Adrenal gland (tissue), 12 donors: ENCODE results near the gene PLOD3. TPM values are rescaled to one million over a fixed set of nuclear protein-coding genes. Genes with fewer than 3 reads are reported as not detected.

Source experiments
- DNase-seq, 7 donors: peaks; one replicate each; pipeline ENCODE4 v3.0.0-alpha.2; 2019 to 2020
- H3K27ac ChIP-seq, 5 donors: fragments of 200-600 bp; sonication (generic) in 4 of 5; 1 replicate in 3 of 5; 2 replicates in 2 of 5; pipeline versions ENCODE4 v1.5.1 to v1.8.0; 2016 to 2020; ENCODE audit warnings: mild to moderate bottlenecking in 1 of 5
- H3K27me3 ChIP-seq: fragments of 200-600 bp; 2 replicates; pipeline ENCODE4 v1.8.0; 2021
- H3K36me3 ChIP-seq, 2 donors: fragments of 200-600 bp; replicated peaks in 1 of 2; 1 replicate in 1 of 2; 2 replicates in 1 of 2; pipeline versions ENCODE4 v1.5.1 to v1.8.0; 2018 to 2022
- H3K4me1 ChIP-seq, 2 donors: fragments of 200-600 bp; replicated peaks in 1 of 2; 1 replicate in 1 of 2; 2 replicates in 1 of 2; pipeline versions ENCODE4 v1.5.1 to v1.8.0; 2018 to 2021
- H3K4me3 ChIP-seq, 4 donors: fragments of 200-600 bp; sonication (generic) in 3 of 4; one replicate each; pipeline ENCODE4 v1.5.1; 2016 to 2018
- H3K9me3 ChIP-seq, 3 donors: fragments of 200-600 bp; sonication (generic) in 1 of 3; replicated peaks in 1 of 3; 1 replicate in 2 of 3; 2 replicates in 1 of 3; pipeline versions ENCODE4 v1.5.1 to v1.8.0; 2016 to 2021
- CTCF ChIP-seq, 6 experiments: fragments of 450-650 bp in 4 of 6; fragments of 200-600 bp in 2 of 6; sonication (generic) in 1 of 6; IDR thresholded peaks; 1 replicate in 5 of 6; 2 replicates in 1 of 6; pipeline versions ENCODE4 v1.5.1 to v1.8.0; 2016 to 2021; ENCODE audit warnings: antibody characterized with exemption in 6 of 6, mild to moderate bottlenecking in 2 of 6, moderate library complexity in 1 of 6
- POLR2A ChIP-seq, 2 donors: fragments of 450-650 bp; IDR thresholded peaks; one replicate each; pipeline ENCODE4 v1.6.1; 2017; ENCODE audit warnings: antibody characterized with exemption in 2 of 2, mild to moderate bottlenecking in 2 of 2, moderate library complexity in 1 of 2
- WGBS, 4 donors: extraction: QIAGEN DNeasy Blood & Tissue Kit in 2 of 4; methylation state at CpG; one replicate each; pipeline versions ENCODE4 v1.1.5 to v1.1.7; 2013 to 2017; 5-methylcytosine and 5-hydroxymethylcytosine counted together
- intact Hi-C, 2 donors: fragments of 100-400 bp; cut with DNase I; formaldehyde crosslinking; loops; one replicate each; pipeline versions ENCODE4 v1.14.1 to v1.15.0; 2022 to 2023
- polyA plus RNA-seq, 3 donors: library from polyadenylated mRNA; stranded (reverse); fragments of 200-250 nt in 2 of 3; fragments of 350-450 nt in 1 of 3; fragmentation: Illumina TruSeq in 1 of 3; extraction: RNeasy Lipid Tissue Mini Kit (QIAGEN cat#74804) in 1 of 3; gene quantifications; one replicate each; pipeline ENCODE4 v1.2.3, GENCODE V29; 2013 to 2014
- total RNA-seq, 9 donors: library from RNA; depleted of rRNA in 4 of 9; stranded (reverse); fragments of >200 nt in 4 of 9; fragments of 120-200 nt in 1 of 9; fragmentation: NEBNext Ultra II Directional in 1 of 9; extraction: Animal tissue kit (Norgen Biotek cat#: 25700) in 1 of 9; gene quantifications; one replicate each; pipeline versions ENCODE4 v1.1.0 to v1.2.4, GENCODE V29; 2013 to 2023
- donor health status: healthy with polysubstance abuse.
- donor health status: Bipolar disorder and iron deficiency.
- donor health status: DM: yes; HTN: yes; CAD: no.
- donor health status: DM: no; HTN: no; CAD: no.
- donor health status: DM: no; HTN: no; CAD: no.
- donor health status: DM: yes; HTN: yes; CAD: no.

Gene PLOD3
- total and polyA plus RNA-seq, 12 donors, result 24.1 to 62.2 (median 51.4) TPM

GRCh38 chr7:101195884-101196283 lies 21.5 kb downstream of the PLOD3 start:
- H3K36me3 ChIP-seq, result no peaks in the 10 kb centered on the region
- no peaks in the 10 kb centered on the region for H3K9me3 ChIP-seq
- no peak overlapping the region for H3K4me3 ChIP-seq
- TF ChIP-seq CTCF (IDR thresholded peaks at IDR 0.05), result no peak
- no peak for TF ChIP-seq POLR2A (IDR thresholded peaks at IDR 0.05)
- DNase-seq, result no peak
- H3K27ac ChIP-seq, result no peak overlapping the region
- WGBS, 4 donors, result 80 to 85% (median 82%) methylated on average over 8 to 17 of the region's 17 CpGs
- intact Hi-C loops, result no loop called here
- H3K27me3 ChIP-seq, result peaks cover 6% of the 10 kb centered on the region
- H3K4me1 ChIP-seq, result no peaks in the 10 kb centered on the region

DNA sequence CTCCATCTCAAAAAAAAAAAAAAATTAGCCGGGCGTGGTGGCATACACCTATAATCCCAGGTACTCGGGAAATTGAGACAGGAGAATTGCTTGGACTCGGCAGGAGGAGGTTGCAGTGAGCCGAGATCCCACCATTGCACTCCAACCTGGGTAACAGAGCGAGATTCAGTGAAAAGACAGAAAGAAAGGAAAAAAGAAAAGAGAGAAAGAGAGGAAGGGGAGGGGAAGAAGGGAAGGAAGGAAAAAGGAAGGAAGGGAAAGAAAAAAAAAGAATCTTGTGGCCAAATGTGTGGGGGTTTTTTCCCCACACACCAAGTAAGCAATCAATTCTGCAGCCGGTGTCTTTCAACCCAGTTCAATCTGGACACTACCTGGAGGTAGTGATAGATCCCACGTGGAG lies 28.3 kb downstream of the PLOD3 start:
- H3K27me3 ChIP-seq, result peaks cover 7% of the 10 kb centered on the region
- H3K9me3 ChIP-seq, result no peaks in the 10 kb centered on the region
- H3K27ac ChIP-seq, result no peak overlapping the region
- TF ChIP-seq POLR2A (IDR thresholded peaks at IDR 0.05) (no peak), CTCF (IDR thresholded peaks at IDR 0.05) (no peak)
- no peak for DNase-seq
- 73 to 80% (median 79%) methylated on average over 8 of the region's 8 CpGs for WGBS, 4 donors
- H3K36me3 ChIP-seq, result no peaks in the 10 kb centered on the region
- no peak overlapping the region for H3K4me3 ChIP-seq
- intact Hi-C loops, result no loop called here
- no peaks in the 10 kb centered on the region for H3K4me1 ChIP-seq

GRCh38 chr7:101186844-101187428 lies 30.4 kb downstream of the PLOD3 start:
- H3K27me3 ChIP-seq, result peaks cover 8% of the 10 kb centered on the region
- H3K4me1 ChIP-seq, result no peaks in the 10 kb centered on the region
- 61 to 84% (median 77%) methylated on average over 3 to 4 of the region's 4 CpGs for WGBS, 4 donors
- H3K36me3 ChIP-seq, result no peaks in the 10 kb centered on the region
- intact Hi-C loops, result no loop called here
- no peak overlapping the region for H3K4me3 ChIP-seq
- no peak overlapping the region for H3K27ac ChIP-seq
- TF ChIP-seq POLR2A (IDR thresholded peaks at IDR 0.05) (no peak), CTCF (IDR thresholded peaks at IDR 0.05) (no peak)
- no peak for DNase-seq
- H3K9me3 ChIP-seq, result no peaks in the 10 kb centered on the region

GRCh38 chr7:101186194-101186593 lies 31.2 kb downstream of the PLOD3 start:
- no peak overlapping the region for H3K27ac ChIP-seq
- H3K4me3 ChIP-seq, result no peak overlapping the region
- H3K36me3 ChIP-seq, result no peaks in the 10 kb centered on the region
- peaks cover 11% of the 10 kb centered on the region for H3K27me3 ChIP-seq
- no peaks in the 10 kb centered on the region for H3K9me3 ChIP-seq
- no peaks in the 10 kb centered on the region for H3K4me1 ChIP-seq
- TF ChIP-seq CTCF (IDR thresholded peaks at IDR 0.05) (no peak), POLR2A (IDR thresholded peaks at IDR 0.05) (no peak)
- intact Hi-C loops, result no loop called here
- no peak for DNase-seq
- 43 to 68% (median 55%) methylated on average over 6 of the region's 6 CpGs for WGBS, 4 donors
